OCI-LY3 (cell line): ENCODE results near the gene TRMT6.

ENCODE experiments used
- EZH2phosphoT487 ChIP-seq: fragments of 200-600 bp; shearing (Covaris generic); IDR thresholded peaks from 2 replicates; pipeline ENCODE4 v1.6.1; 2018; ENCODE audit warnings: antibody characterized with exemption, mixed run types, low read depth
- TF ChIP-seq, protein P1 (sequence below): fragments of 200-600, 300-600 bp; sonication (generic); IDR thresholded peaks from 2 replicates; pipeline ENCODE4 v1.5.1; 2014; ENCODE audit warnings: antibody characterized with exemption, low read length, low read depth

DNA sequence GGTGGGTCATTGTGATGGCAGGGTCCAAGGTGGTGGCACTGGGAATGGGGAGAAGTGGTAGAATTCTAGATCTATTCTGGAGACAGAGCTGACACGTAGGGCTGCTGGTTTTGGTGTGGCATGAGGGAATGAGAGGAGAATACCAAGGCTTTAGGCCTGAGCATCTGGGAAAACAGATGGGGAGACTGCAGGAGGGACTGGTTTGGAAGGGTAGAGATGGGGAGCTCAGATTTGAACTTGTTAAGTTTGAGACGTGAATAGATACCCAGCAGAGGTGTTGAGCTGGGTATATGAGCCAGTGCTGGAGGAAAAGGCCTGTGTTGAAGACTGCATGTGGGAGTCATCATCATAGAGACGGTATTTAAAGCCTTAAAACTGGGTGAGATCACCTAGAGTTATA lies 17.5 kb downstream of the TRMT6 start:
- TF ChIP-seq, protein P1, sequence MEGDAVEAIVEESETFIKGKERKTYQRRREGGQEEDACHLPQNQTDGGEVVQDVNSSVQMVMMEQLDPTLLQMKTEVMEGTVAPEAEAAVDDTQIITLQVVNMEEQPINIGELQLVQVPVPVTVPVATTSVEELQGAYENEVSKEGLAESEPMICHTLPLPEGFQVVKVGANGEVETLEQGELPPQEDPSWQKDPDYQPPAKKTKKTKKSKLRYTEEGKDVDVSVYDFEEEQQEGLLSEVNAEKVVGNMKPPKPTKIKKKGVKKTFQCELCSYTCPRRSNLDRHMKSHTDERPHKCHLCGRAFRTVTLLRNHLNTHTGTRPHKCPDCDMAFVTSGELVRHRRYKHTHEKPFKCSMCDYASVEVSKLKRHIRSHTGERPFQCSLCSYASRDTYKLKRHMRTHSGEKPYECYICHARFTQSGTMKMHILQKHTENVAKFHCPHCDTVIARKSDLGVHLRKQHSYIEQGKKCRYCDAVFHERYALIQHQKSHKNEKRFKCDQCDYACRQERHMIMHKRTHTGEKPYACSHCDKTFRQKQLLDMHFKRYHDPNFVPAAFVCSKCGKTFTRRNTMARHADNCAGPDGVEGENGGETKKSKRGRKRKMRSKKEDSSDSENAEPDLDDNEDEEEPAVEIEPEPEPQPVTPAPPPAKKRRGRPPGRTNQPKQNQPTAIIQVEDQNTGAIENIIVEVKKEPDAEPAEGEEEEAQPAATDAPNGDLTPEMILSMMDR: no peak
- TF ChIP-seq EZH2phosphoT487: no peak
